Measurements from ENCODE around the gene SLC16A10.
A peak's percentile ranks its signal among the peaks of the same experiment; 100 is the strongest.
"Not testable (repeated sequence)": the region's sequence is repeated elsewhere in the genome, so short reads cannot be mapped to it uniquely, and the experiment has no call there.

The SLC16A10 gene

DNA sequence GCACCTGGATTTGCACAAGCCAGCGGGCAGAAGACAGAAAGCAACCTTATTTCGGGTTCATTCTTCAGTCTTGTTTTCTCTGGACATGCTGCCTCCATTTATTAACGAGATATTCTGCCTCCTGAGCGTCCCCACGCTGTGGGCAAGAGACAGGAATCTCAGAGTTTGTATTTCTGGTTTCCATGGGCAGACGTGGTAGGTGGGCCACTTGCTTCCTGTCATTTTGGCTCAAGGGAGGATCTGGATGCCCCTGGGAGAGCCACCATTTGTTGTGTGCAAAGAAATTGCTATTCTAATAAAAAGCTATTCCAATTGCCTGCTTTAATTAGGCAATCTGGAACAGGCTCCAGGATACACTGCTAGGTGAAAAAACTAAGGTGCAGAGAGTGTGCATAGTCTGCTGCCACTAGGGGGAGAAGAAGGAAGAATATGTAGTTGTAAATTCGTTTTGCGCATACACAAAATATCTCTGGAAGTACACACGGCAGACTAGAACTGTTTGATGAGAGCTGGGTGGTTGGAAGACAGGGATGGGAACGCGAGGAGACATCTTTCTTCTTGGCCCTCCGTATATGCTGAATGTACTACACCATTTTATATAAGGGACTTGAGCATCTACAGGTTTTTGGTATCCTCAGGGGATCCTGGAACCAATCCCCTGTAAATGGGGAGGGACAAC, 30.1 kb upstream of the SLC16A10 start:
- peak; percentile 62 for DNase-seq (ENCODE audit: low read depth)
- H3K4me3 ChIP-seq (ENCODE audit: low read length), result no peak overlapping the region
- TF ChIP-seq, protein P1, sequence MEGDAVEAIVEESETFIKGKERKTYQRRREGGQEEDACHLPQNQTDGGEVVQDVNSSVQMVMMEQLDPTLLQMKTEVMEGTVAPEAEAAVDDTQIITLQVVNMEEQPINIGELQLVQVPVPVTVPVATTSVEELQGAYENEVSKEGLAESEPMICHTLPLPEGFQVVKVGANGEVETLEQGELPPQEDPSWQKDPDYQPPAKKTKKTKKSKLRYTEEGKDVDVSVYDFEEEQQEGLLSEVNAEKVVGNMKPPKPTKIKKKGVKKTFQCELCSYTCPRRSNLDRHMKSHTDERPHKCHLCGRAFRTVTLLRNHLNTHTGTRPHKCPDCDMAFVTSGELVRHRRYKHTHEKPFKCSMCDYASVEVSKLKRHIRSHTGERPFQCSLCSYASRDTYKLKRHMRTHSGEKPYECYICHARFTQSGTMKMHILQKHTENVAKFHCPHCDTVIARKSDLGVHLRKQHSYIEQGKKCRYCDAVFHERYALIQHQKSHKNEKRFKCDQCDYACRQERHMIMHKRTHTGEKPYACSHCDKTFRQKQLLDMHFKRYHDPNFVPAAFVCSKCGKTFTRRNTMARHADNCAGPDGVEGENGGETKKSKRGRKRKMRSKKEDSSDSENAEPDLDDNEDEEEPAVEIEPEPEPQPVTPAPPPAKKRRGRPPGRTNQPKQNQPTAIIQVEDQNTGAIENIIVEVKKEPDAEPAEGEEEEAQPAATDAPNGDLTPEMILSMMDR (IDR thresholded peaks at IDR 0.05; ENCODE audit: insufficient read depth, low read depth, low read length, missing control alignments), result peak; percentile 85

DNA sequence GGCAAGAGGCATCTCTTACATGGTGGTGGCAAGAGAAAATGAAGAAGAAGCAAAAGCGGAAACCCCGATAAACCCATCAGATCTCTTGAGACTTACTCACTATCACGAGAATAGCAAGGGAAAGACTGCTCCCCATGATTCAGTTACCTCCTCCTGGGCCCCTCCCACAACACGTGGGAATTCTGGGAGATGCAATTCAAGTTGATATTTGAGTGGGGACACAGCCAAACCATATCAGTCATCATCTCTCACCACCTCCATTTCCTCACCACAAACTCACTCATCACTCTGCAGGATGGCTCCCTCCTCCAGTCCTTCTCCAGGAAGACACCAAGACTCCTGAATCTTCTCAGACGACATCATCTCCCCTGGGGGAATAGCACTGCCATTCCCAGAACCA, 25.8 kb upstream of the SLC16A10 start:
- peak; percentile 44 for DNase-seq (ENCODE audit: low read depth)
- TF ChIP-seq, protein P1 (IDR thresholded peaks at IDR 0.05; ENCODE audit: insufficient read depth, low read depth, low read length, missing control alignments), result no peak
- H3K4me3 ChIP-seq (ENCODE audit: low read length), result no peak overlapping the region

DNA sequence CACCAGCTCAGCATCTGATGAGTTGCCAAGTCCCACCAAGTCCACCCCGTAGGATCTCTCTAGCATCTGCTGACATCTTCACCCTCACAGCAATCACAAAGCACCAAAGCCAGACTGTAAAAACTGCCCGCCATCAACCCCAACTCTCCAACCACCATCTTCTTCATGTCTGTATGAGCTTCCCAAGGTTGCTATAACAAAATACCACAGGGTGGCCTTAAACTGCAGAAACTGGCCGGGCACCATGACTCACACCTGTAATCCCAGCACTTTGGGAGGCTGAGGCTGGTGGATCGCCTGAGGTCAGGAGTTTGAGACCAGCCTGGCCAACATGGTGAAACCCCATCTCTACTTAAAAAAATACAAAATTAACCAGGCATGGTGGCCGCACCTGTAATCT, 25.3 kb upstream of the SLC16A10 start:
- H3K4me3 ChIP-seq (ENCODE audit: low read length); DNase-seq (ENCODE audit: low read depth): not testable (repeated sequence)

DNA sequence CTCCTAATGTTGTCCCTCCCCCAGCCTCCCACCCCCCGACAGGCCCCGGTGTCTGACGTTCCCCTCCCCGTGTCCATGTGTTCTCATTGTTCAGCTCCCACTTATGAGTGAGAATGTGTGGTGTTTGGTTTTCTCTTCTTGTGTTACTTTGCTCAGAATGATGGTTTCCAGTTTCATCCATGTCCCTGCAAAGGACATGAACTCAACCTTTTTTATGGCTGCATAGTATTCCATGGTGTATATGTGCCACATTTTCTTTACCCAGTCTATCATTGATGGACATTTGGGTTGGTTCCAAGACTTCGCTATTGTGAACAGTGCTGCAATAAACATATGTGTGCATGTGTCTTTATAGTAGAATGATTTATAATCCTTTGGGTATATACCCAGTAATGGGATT, 24.4 kb upstream of the SLC16A10 start:
- not testable (repeated sequence) for DNase-seq (ENCODE audit: low read depth); H3K4me3 ChIP-seq (ENCODE audit: low read length)

DNA sequence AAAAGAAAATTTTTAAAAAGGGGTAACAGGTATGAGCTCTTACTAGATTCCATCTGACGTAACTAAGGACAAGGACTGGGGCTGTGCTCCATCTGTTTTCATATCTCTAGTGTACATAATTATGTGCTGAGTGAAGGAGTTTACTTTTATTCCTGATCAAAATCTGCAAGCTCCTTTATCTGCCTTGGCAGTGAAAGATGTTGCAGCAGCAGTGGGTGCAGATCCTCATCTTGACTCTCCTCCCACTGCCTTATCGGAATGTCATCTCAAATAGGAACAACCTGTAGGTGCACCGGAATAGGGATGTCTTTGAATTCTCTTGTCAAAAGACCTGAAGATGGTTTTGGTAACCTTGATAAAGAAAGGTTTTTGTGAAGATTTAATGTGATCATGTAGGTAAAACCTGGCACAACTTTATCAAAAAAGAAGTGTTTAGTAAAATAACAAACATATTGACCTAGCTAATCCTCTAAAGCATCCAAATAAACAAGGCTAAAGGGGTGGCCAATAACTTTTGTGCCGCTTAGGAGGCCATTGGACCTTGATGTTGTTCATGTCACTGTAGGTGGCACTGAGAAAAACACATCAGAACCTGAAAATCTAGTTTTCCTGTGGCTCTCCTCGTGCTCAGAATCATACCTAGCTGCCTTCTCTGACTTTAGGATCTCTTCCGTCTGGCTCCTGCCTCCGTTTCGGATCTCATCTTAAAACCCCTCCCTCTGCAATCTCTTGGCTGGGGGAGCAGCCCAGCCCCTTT, 19.0 kb upstream of the SLC16A10 start:
- H3K4me3 ChIP-seq (ENCODE audit: low read length), result no peak overlapping the region
- DNase-seq (ENCODE audit: low read depth), result peak; percentile 6
- TF ChIP-seq, protein P1 (IDR thresholded peaks at IDR 0.05; ENCODE audit: insufficient read depth, low read depth, low read length, missing control alignments), result no peak

DNA sequence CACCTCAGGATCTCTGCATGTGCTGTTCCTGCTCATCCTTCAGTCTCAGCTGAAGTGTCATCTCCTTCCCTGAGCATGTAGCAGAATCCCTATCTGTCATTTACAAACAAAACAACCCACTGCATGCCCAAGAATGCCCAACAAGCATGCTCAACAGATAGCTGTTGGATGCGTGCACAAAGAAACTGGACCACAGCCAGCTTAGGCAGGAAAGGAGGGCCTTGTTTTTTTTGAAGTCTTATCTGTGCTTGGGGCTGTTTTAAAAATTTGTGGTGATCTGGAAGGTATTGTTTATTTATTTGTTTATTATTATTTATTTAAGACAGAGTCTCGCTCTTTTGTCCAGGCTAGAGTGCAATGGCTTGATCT, 18.5 kb upstream of the SLC16A10 start:
- TF ChIP-seq, protein P1 (IDR thresholded peaks at IDR 0.05; ENCODE audit: insufficient read depth, low read depth, low read length, missing control alignments), result no peak
- H3K4me3 ChIP-seq (ENCODE audit: low read length), result no peak overlapping the region
- DNase-seq (ENCODE audit: low read depth), result peak; percentile 33

DNA sequence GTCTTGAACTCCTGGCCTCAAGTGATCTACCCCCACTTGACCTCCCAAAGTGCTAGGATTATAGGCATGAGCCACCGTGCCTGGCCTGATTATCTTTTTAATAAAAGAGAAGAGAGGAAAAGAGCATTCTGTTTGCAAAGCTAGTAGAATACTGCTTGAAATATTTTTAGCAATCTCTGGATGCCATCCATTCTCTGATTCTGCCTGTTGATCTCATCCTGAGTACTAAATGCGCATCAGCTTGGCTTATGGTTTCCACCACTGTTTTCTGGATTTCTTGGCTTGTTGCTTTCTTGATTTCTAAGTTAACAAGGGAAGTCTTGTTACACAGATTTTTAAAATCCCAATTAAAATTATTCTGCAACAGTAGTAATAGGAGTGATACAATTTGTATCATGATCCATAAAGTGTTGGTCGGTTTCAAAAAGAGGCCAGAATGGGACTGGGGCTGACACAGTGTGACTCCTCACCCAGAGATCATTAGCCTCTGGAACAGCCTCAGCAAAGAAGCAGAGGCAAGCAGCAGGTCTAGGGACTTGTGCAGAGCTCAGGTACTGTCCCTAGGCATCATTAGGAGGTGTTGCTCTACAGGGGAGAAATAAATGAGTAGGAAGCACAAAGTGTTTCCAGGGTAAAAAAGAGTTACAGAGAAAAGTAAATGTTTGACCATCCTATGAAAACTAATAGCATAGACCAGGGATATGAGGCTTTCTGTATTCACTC, 17.8 kb upstream of the SLC16A10 start:
- H3K4me3 ChIP-seq (ENCODE audit: low read length), result no peak overlapping the region
- TF ChIP-seq, protein P1 (IDR thresholded peaks at IDR 0.05; ENCODE audit: insufficient read depth, low read depth, low read length, missing control alignments), result no peak
- no peak for DNase-seq (ENCODE audit: low read depth)
